ENCODE results near the gene NUAK2.
A peak's percentile ranks its signal among the peaks of the same experiment; 100 is the strongest.
"Not testable (repeated sequence)": the region's sequence is repeated elsewhere in the genome, so short reads cannot be mapped to it uniquely, and the experiment has no call there.

The NUAK2 gene

GRCh38 chr1:205309741-205310140 lies 11.8 kb downstream of the NUAK2 start:
- TF ChIP-seq JUND (IDR thresholded peaks at IDR 0.05; ENCODE audit: low read depth): no peak
- DNase-seq (ENCODE audit: low read depth in 1 of 2, low spot score in 1 of 2): no peak
- in situ Hi-C loops (cut with HindIII; ENCODE audit: low pct_unique_long_range_greater_than_20kb, low sequenced_read_pairs): no loop called here

- in situ Hi-C loops (cut with HindIII; ENCODE audit: low pct_unique_long_range_greater_than_20kb, low sequenced_read_pairs): no loop called here
- no peak for DNase-seq (ENCODE audit: low read depth in 1 of 2, low spot score in 1 of 2)
Observed at GRCh38 chr1:205306929-205307566, 14.5 kb downstream of the NUAK2 start.

DNA sequence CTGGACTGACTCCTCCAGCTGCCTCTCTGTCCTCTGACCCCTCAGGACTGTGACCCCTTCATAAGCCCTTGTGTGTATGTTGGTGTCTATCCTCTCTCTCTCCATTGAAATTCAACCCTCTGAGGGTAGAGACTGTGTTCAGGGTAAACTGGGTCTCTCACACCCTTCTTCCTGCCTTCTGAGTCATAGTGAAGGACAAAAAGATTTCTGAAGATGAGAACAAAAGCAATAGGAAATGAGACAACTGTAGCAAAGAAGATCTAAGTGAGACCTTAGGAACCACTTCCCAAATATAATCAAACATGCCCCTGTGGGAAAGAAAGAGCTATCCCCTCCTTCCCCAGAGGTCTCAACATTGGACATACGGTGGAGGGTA lies 16.9 kb downstream of the NUAK2 start:
- DNase-seq (ENCODE audit: low read depth in 1 of 2, low spot score in 1 of 2): no peak
- TF ChIP-seq JUND (IDR thresholded peaks at IDR 0.05; ENCODE audit: low read depth): no peak
- in situ Hi-C loops (cut with HindIII; ENCODE audit: low pct_unique_long_range_greater_than_20kb, low sequenced_read_pairs): no loop called here

More at GRCh38 chr1:205306929-205307566, 14.5 kb downstream of the NUAK2 start:
- TF ChIP-seq JUND (IDR thresholded peaks at IDR 0.05; ENCODE audit: low read depth): no peak

DNA sequence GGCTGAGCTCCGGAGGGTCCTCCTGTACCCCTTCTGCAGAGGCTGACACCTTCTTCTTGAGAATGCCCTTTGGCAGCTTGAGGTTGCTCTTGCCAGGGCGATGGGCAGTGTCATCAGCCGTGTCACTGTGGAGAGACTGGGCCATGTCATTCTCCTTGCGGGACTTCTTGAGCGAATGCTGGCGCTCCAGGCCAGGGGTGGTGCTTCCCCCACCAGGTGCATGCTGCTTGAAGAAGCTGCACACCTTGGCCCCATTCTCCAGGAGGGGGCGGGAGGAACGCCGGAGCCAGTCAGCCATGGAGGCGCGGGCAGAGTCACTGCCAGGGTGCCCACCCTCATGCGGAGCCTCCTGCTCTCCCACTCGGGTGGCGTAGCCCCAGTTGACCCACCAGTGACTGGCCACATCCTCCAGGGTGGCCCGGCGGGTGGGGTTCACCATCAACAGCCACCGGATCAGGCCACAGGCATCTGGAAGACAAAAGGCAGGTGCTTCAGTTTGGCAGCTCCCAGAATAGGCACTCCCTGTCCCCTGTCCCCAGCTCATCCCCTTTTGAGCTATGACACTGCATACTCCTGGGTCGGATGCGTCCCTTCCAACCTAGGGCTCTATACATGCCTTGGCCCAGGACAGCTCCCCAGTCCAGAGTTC lies 17.4 kb downstream of the NUAK2 start:
- in situ Hi-C loops (cut with HindIII; ENCODE audit: low pct_unique_long_range_greater_than_20kb, low sequenced_read_pairs): no loop called here
- TF ChIP-seq JUND (IDR thresholded peaks at IDR 0.05; ENCODE audit: low read depth): no peak
- no peak for DNase-seq (ENCODE audit: low read depth in 1 of 2, low spot score in 1 of 2)

DNA sequence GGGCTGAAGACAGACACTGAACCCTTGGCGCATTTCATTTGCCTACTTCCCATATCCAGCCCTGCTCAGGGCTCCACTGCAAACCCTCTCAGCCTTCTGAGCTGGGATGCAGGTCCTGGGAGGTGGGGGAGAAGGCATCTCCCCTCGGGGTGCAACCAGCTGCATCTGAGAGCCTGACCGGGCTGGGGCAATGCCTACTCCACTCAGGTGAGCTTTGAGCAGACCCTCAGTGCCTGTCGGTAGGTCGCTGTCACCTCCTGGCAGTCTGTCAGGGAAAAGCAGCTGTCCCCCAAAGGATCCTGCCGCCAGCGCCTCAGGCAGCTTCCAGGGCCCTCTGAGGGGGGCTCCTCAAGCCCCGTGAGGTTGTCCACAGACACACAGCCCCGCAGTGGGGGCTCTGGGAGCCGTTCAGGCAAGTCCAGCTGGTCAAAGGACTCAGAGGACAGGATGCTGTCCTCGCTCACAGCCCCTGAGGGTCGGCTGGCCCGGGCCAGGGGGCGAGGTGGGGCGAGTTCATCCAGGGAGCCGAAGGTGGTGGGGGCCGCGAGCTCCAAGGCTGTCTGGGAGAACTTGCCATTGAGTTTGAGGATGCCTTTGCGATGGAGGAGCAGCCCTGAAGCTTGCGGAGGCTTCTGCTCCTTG lies 18.2 kb downstream of the NUAK2 start:
- no peak for DNase-seq (ENCODE audit: low read depth in 1 of 2, low spot score in 1 of 2)
- in situ Hi-C loops (cut with HindIII; ENCODE audit: low pct_unique_long_range_greater_than_20kb, low sequenced_read_pairs): no loop called here
- TF ChIP-seq JUND (IDR thresholded peaks at IDR 0.05; ENCODE audit: low read depth): no peak

GRCh38 chr1:205301842-205302588 lies 19.5 kb downstream of the NUAK2 start:
- no peak for DNase-seq (ENCODE audit: low read depth in 1 of 2, low spot score in 1 of 2)
- in situ Hi-C loops (cut with HindIII; ENCODE audit: low pct_unique_long_range_greater_than_20kb, low sequenced_read_pairs): no loop called here
- no peak for TF ChIP-seq JUND (IDR thresholded peaks at IDR 0.05; ENCODE audit: low read depth)

GRCh38 chr1:205301205-205301821 lies 20.2 kb downstream of the NUAK2 start:
- in situ Hi-C loops (cut with HindIII; ENCODE audit: low pct_unique_long_range_greater_than_20kb, low sequenced_read_pairs): no loop called here
- peak in 1 of 2 experiments; percentile 85 for DNase-seq (ENCODE audit: low read depth in 1 of 2, low spot score in 1 of 2)

GRCh38 chr1:205300149-205300548 lies 21.4 kb downstream of the NUAK2 start:
- no peak for DNase-seq (ENCODE audit: low read depth in 1 of 2, low spot score in 1 of 2)
- TF ChIP-seq JUND (IDR thresholded peaks at IDR 0.05; ENCODE audit: low read depth): no peak
- in situ Hi-C loops (cut with HindIII; ENCODE audit: low pct_unique_long_range_greater_than_20kb, low sequenced_read_pairs): no loop called here

More at GRCh38 chr1:205301205-205301821, 20.2 kb downstream of the NUAK2 start:
- TF ChIP-seq JUND (IDR thresholded peaks at IDR 0.05; ENCODE audit: low read depth): no peak

- no peak for DNase-seq (ENCODE audit: low read depth in 1 of 2, low spot score in 1 of 2)
- in situ Hi-C loops (cut with HindIII; ENCODE audit: low pct_unique_long_range_greater_than_20kb, low sequenced_read_pairs): no loop called here
- no peak for TF ChIP-seq JUND (IDR thresholded peaks at IDR 0.05; ENCODE audit: low read depth)
Observed at GRCh38 chr1:205298191-205298994, 23.2 kb downstream of the NUAK2 start.

GRCh38 chr1:205297546-205298177 lies 23.9 kb downstream of the NUAK2 start:
- DNase-seq (ENCODE audit: low read depth in 1 of 2, low spot score in 1 of 2); in situ Hi-C loops (cut with HindIII; ENCODE audit: low pct_unique_long_range_greater_than_20kb, low sequenced_read_pairs): not testable (repeated sequence)

DNA sequence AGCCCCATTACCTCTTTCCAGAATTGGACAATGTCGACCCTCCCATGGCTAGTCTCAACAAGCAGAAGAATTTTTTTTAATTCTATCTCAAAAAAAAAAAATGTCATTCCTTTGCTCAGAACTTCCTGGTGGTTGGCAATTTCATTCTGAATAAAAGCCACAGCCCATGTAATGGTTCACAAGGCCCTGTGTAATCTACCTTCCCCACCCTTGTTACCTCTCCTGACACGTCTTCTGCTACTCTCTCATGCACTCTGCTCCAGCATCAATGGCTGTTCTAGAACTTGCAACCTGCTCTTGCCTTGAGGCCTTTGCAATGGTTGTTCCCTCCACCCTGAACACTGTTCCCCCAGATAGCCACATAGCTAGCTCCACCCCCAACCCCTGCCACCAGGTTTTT lies 25.4 kb downstream of the NUAK2 start:
- in situ Hi-C loops (cut with HindIII; ENCODE audit: low pct_unique_long_range_greater_than_20kb, low sequenced_read_pairs): no loop called here
- DNase-seq (ENCODE audit: low read depth in 1 of 2, low spot score in 1 of 2): no peak
- TF ChIP-seq JUND (IDR thresholded peaks at IDR 0.05; ENCODE audit: low read depth): no peak

Measured in T47D (cell line).